ENCODE results near the gene MB. TPM values are rescaled to one million over a fixed set of nuclear protein-coding genes. Genes with fewer than 3 reads are reported as not detected.

Gene MB
- total RNA-seq, 4 donors from 2014 or later: 5.6 to 11.7 (median 9.8) TPM

DNA sequence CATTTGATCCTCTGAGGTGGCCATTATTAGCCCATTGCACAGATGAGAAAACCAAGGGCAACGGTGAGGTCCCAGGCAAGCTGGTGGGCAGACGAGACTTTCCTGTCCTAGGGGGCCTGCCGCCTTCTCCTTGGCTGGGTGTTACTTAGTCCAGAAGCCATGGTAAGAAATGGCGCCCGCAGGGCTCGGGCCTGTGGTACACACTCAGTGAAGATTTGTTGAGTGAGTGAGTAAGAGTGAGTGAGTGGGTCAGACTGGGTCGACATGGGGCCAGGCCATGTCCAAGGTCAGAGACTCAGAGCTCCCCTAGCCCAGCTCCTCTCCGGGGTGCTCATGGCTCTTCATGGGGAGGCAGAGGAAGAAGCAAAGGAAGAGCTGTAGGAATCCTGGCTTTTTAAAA, 40.5 kb downstream of the MB start:
- Histone ChIP-seq H3K4me1 (no peaks in the 10 kb centered on the region), H3K27ac (no peak overlapping the region), H3K9me3 (no peaks in the 10 kb centered on the region), H3K4me3 (no peak overlapping the region), H3K36me3 (no peaks in the 10 kb centered on the region), H3K27me3 (no peaks in the 10 kb centered on the region)
- TF ChIP-seq, protein P1, sequence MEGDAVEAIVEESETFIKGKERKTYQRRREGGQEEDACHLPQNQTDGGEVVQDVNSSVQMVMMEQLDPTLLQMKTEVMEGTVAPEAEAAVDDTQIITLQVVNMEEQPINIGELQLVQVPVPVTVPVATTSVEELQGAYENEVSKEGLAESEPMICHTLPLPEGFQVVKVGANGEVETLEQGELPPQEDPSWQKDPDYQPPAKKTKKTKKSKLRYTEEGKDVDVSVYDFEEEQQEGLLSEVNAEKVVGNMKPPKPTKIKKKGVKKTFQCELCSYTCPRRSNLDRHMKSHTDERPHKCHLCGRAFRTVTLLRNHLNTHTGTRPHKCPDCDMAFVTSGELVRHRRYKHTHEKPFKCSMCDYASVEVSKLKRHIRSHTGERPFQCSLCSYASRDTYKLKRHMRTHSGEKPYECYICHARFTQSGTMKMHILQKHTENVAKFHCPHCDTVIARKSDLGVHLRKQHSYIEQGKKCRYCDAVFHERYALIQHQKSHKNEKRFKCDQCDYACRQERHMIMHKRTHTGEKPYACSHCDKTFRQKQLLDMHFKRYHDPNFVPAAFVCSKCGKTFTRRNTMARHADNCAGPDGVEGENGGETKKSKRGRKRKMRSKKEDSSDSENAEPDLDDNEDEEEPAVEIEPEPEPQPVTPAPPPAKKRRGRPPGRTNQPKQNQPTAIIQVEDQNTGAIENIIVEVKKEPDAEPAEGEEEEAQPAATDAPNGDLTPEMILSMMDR (IDR thresholded peaks at IDR 0.05): no peak
- TF ChIP-seq POLR2A (IDR thresholded peaks at IDR 0.05): no peak
- no peak for DNase-seq

DNA sequence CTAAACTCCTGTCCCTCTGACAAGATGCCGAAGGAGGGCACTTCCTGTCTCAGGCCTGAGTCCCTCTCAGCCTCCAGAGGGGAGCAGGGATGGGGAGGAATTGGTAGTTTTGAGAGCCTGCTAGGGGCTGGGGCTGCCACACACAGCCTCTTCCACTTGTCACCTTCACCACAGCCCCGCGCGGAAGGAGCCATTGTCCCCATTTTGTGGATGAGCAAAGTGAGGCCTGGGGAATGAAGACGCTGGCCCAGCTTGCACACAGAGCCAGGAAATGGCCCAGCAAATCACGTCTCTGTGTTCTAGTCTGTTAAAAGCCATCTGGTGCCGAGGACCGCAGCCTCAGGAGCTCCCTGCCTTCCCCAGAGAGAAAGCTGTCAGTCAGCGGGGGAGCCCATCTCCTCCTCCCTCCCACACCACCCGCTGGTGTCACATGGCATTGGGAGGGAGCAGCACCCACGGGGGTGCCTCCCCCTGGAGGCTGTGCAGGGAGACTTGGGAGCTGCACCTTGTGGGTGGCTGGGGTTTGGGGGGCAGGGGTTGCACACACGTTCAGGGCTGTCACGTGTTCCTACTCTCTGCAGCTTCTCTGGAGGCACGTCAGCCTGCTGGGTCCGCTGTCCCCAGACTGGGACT, 41.9 kb downstream of the MB start:
- Histone ChIP-seq H3K27me3 (no peaks in the 10 kb centered on the region), H3K4me1 (no peaks in the 10 kb centered on the region), H3K27ac (no peak overlapping the region), H3K4me3 (no peak overlapping the region), H3K9me3 (no peaks in the 10 kb centered on the region), H3K36me3 (no peaks in the 10 kb centered on the region)
- TF ChIP-seq, protein P1 (IDR thresholded peaks at IDR 0.05): no peak
- no peak for TF ChIP-seq POLR2A (IDR thresholded peaks at IDR 0.05)
- DNase-seq: no peak

DNA sequence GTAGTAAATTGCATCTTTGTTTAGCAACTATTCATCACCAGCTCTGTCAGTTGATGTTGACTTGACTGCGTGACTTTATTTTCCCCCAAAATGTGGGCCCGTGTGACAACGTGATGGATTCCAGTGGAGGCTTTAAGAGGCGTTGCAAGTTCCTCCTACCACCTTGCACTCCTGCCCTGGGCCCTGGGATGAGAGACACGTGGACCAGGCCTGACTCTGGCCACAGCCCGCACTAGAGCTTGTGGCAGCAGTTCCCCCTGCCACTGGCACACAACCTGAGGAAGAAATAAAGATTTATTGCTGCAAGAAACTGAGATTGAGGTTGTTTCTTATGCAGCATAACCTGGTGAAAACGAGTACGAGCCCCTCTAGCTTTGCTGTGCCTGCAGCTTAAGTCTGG, 44.6 kb downstream of the MB start:
- no peaks in the 10 kb centered on the region for H3K36me3 ChIP-seq
- H3K4me3 ChIP-seq: no peak overlapping the region
- DNase-seq: no peak
- no peaks in the 10 kb centered on the region for H3K4me1 ChIP-seq
- no peak for TF ChIP-seq POLR2A (IDR thresholded peaks at IDR 0.05)
- TF ChIP-seq, protein P1 (IDR thresholded peaks at IDR 0.05): no peak
- no peak overlapping the region for H3K27ac ChIP-seq
- H3K27me3 ChIP-seq: no peaks in the 10 kb centered on the region
- no peaks in the 10 kb centered on the region for H3K9me3 ChIP-seq

DNA sequence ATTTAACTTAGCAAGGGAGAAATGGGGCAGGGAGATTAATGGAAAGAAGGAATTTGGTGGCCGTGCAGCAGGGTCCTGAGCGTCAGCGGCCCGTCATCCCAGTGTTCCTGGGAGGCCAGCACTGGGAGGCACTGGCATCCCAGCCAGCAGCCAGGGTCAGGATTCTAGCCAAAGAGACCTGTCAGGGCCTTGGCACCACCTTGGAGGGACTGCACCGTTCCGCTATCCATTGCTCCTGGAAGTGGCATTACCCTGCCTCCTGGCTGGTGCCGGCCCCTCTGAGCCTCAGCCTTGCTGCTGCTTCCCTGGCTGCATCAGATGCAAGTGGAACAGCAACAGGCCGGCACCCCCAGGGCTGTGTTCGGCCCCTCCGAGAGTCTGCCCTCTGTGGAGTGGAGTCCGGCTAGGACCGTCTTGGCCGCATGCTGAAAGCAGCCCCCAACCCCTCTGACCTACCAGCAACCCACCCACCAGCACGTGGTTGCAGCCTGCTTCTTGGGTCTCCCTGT, 46.4 kb downstream of the MB start:
- no peaks in the 10 kb centered on the region for H3K36me3 ChIP-seq
- TF ChIP-seq, protein P1 (IDR thresholded peaks at IDR 0.05): no peak
- TF ChIP-seq POLR2A (IDR thresholded peaks at IDR 0.05): no peak
- no peaks in the 10 kb centered on the region for H3K27me3 ChIP-seq
- no peak for DNase-seq
- no peak overlapping the region for H3K4me3 ChIP-seq
- no peaks in the 10 kb centered on the region for H3K9me3 ChIP-seq
- no peak overlapping the region for H3K27ac ChIP-seq
- H3K4me1 ChIP-seq: peaks cover 0 to 2% (median 0%) of the 10 kb centered on the region in 4 donors

DNA sequence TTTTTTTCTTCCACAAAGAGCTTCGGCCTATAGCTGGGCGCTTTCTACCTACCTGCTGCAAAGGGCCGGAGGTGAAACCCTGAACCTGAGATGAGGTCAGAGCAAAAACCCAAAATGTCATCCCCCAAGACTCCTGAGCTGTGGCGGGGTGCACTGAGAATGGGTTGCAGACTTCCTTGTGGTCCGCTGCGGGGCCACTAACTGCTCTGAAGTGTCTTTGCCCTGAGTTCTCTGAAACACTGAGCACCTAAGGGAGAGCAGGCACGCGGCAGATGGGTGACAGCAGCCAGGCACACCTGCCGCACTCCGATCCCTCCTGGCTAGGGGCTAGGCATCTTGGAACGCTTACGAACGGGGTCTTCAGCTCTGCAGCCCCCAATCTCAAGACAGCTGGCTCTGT, 47.2 kb downstream of the MB start:
- Histone ChIP-seq H3K4me1 (peaks cover 0 to 10% (median 0%) of the 10 kb centered on the region in 4 donors), H3K27me3 (no peaks in the 10 kb centered on the region), H3K4me3 (no peak overlapping the region), H3K27ac (no peak overlapping the region), H3K36me3 (no peaks in the 10 kb centered on the region), H3K9me3 (no peaks in the 10 kb centered on the region)
- TF ChIP-seq, protein P1 (IDR thresholded peaks at IDR 0.05): no peak
- TF ChIP-seq POLR2A (IDR thresholded peaks at IDR 0.05): no peak
- DNase-seq: no peak

Measured in Peyer's patch (tissue), 4 donors.